ENCODE results near the gene GFI1. TPM values are rescaled to one million over a fixed set of nuclear protein-coding genes. Genes with fewer than 3 reads are reported as not detected.

The GFI1 gene
- total and polyA plus RNA-seq, 2 of the 13 experiments (the other 11 are each of a cell fraction or from before 2014, with no cell fraction given) = 10.3 to 10.5 TPM

DNA sequence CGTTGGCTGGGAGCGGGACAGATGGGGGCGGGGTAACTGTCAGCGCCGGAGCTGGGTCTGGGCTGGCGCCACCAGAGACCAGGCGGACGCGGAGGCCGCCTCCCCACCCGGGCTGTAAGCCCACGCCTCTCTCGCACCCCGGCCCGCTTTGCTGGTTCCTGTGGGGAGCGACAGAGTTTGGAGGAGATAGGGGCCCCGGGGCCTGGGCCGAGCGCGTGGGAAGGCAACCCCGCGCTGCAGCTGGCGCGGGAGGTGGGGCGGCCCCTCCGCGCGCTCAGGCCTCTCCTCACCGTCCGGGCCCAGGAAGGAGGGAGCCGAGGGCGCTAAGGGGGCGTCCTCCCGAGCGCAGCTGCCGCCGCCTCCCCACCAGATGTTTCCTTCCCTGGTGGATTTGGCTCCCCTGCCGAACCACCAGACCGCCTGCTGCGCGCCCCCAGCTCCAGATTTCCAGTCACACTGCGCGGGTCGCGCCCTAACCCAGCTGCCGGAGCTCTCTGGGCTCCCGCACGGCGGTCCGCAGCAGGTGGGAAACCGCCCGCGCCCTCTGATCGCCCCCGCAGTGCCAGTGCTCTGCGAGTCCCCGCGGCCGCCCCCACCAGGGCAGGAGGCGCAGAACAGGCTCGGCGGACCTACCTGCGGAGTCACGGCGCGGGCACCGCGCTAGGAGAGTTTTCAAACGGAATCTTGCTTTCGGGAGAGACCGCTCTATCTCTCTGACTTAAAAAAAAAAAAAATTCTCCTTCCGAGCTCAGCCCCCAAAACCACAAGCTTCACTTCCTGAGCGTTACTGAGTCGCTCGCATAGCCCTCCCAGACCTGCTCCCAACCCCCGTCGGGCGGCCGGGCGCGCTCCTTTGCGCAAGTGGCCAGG, 1.1 kb downstream of the GFI1 start (continued):
- 0 out of 2 replicates have a peak, but pooled peaks have one; percentile 72 for TF ChIP-seq TOPORS (CRISPR knock-in tag; IDR thresholded peaks at IDR 0.05)
- TF ChIP-seq, protein P1, sequence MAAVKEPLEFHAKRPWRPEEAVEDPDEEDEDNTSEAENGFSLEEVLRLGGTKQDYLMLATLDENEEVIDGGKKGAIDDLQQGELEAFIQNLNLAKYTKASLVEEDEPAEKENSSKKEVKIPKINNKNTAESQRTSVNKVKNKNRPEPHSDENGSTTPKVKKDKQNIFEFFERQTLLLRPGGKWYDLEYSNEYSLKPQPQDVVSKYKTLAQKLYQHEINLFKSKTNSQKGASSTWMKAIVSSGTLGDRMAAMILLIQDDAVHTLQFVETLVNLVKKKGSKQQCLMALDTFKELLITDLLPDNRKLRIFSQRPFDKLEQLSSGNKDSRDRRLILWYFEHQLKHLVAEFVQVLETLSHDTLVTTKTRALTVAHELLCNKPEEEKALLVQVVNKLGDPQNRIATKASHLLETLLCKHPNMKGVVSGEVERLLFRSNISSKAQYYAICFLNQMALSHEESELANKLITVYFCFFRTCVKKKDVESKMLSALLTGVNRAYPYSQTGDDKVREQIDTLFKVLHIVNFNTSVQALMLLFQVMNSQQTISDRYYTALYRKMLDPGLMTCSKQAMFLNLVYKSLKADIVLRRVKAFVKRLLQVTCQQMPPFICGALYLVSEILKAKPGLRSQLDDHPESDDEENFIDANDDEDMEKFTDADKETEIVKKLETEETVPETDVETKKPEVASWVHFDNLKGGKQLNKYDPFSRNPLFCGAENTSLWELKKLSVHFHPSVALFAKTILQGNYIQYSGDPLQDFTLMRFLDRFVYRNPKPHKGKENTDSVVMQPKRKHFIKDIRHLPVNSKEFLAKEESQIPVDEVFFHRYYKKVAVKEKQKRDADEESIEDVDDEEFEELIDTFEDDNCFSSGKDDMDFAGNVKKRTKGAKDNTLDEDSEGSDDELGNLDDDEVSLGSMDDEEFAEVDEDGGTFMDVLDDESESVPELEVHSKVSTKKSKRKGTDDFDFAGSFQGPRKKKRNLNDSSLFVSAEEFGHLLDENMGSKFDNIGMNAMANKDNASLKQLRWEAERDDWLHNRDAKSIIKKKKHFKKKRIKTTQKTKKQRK (IDR thresholded peaks at IDR 0.05; ENCODE audit: low read length) = no peak
- TF ChIP-seq, protein P2, sequence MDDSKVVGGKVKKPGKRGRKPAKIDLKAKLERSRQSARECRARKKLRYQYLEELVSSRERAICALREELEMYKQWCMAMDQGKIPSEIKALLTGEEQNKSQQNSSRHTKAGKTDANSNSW (CRISPR knock-in tag; IDR thresholded peaks at IDR 0.05; ENCODE audit: borderline replicate concordance) = no peak
- TF ChIP-seq ZNF33A (CRISPR knock-in tag; IDR thresholded peaks at IDR 0.05; ENCODE audit: borderline replicate concordance) = no peak
- no peak for TF ChIP-seq FOSL1 (CRISPR knock-in tag; IDR thresholded peaks at IDR 0.05; ENCODE audit: borderline replicate concordance)
- TF ChIP-seq MED1 (CRISPR knock-in tag; IDR thresholded peaks at IDR 0.05) = peak; percentile 23; the same call in 1 of the 2 replicates
- TF ChIP-seq FOXC1 (CRISPR knock-in tag; IDR thresholded peaks at IDR 0.05; ENCODE audit: borderline replicate concordance) = peak; percentile 17; the same call in 1 of the 2 replicates
- no peak for TF ChIP-seq RARG (CRISPR knock-in tag; IDR thresholded peaks at IDR 0.05; ENCODE audit: low read depth)
- TF ChIP-seq ZNF746 (CRISPR knock-in tag; IDR thresholded peaks at IDR 0.05) = peak; percentile 31; the same call in 1 of the 2 replicates
- TF ChIP-seq TMF1 (CRISPR knock-in tag; IDR thresholded peaks at IDR 0.05; ENCODE audit: low read depth) = 0 out of 2 replicates have a peak, but pooled peaks have one; percentile 67
- peak; percentile 50 for TF ChIP-seq ZNF883 (CRISPR knock-in tag; IDR thresholded peaks at IDR 0.05; ENCODE audit: not compliant biosample characterization)
- TF ChIP-seq, protein P3, sequence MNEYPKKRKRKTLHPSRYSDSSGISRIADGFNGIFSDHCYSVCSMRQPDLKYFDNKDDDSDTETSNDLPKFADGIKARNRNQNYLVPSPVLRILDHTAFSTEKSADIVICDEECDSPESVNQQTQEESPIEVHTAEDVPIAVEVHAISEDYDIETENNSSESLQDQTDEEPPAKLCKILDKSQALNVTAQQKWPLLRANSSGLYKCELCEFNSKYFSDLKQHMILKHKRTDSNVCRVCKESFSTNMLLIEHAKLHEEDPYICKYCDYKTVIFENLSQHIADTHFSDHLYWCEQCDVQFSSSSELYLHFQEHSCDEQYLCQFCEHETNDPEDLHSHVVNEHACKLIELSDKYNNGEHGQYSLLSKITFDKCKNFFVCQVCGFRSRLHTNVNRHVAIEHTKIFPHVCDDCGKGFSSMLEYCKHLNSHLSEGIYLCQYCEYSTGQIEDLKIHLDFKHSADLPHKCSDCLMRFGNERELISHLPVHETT (CRISPR knock-in tag; conservative IDR thresholded peaks at IDR 0.05) = no peak
- no peak for TF ChIP-seq TCF7 (IDR thresholded peaks at IDR 0.05; ENCODE audit: low read depth)
- no peak for TF ChIP-seq XBP1 (CRISPR knock-in tag; IDR thresholded peaks at IDR 0.05)
- TF ChIP-seq SOX5 (CRISPR knock-in tag; IDR thresholded peaks at IDR 0.05; ENCODE audit: borderline replicate concordance) = no peak
- TF ChIP-seq, protein P4, sequence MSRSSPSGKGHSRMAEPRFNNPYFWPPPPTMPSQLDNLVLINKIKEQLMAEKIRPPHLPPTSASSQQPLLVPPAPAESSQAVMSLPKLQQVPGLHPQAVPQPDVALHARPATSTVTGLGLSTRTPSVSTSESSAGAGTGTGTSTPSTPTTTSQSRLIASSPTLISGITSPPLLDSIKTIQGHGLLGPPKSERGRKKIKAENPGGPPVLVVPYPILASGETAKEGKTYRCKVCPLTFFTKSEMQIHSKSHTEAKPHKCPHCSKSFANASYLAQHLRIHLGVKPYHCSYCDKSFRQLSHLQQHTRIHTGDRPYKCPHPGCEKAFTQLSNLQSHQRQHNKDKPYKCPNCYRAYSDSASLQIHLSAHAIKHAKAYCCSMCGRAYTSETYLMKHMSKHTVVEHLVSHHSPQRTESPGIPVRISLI (CRISPR knock-in tag; IDR thresholded peaks at IDR 0.05; ENCODE audit: borderline replicate concordance) = no peak; the same call in 1 of the 2 replicates
- TF ChIP-seq, protein P5, sequence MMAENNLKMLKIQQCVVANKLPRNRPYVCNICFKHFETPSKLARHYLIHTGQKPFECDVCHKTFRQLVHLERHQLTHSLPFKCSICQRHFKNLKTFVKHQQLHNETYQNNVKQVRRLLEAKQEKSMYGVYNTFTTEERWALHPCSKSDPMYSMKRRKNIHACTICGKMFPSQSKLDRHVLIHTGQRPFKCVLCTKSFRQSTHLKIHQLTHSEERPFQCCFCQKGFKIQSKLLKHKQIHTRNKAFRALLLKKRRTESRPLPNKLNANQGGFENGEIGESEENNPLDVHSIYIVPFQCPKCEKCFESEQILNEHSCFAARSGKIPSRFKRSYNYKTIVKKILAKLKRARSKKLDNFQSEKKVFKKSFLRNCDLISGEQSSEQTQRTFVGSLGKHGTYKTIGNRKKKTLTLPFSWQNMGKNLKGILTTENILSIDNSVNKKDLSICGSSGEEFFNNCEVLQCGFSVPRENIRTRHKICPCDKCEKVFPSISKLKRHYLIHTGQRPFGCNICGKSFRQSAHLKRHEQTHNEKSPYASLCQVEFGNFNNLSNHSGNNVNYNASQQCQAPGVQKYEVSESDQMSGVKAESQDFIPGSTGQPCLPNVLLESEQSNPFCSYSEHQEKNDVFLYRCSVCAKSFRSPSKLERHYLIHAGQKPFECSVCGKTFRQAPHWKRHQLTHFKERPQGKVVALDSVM (CRISPR knock-in tag; IDR thresholded peaks at IDR 0.05) = peak; percentile 45; the same call in 1 of the 2 replicates
- TF ChIP-seq POGZ (CRISPR knock-in tag; IDR thresholded peaks at IDR 0.05) = peak; percentile 66
- TF ChIP-seq ZFY (CRISPR knock-in tag; IDR thresholded peaks at IDR 0.05) = peak; percentile 65; the same call in 1 of the 2 replicates
- TF ChIP-seq NFIB (CRISPR knock-in tag; IDR thresholded peaks at IDR 0.05; ENCODE audit: borderline replicate concordance) = no peak
- no peak for TF ChIP-seq ZNF766 (CRISPR knock-in tag; IDR thresholded peaks at IDR 0.05; ENCODE audit: borderline replicate concordance)

Measured in HepG2 (cell line).